Measurements from ENCODE around the gene SPART. TPM values are rescaled to one million over a fixed set of nuclear protein-coding genes. Genes with fewer than 3 reads are reported as not detected.

SPART gene
- total and polyA plus RNA-seq, 9 of the 15 experiments (the other 6 are each of a cell fraction or from before 2014, with no cell fraction given): 18.7 to 79.0 (median 41.0) TPM

DNA sequence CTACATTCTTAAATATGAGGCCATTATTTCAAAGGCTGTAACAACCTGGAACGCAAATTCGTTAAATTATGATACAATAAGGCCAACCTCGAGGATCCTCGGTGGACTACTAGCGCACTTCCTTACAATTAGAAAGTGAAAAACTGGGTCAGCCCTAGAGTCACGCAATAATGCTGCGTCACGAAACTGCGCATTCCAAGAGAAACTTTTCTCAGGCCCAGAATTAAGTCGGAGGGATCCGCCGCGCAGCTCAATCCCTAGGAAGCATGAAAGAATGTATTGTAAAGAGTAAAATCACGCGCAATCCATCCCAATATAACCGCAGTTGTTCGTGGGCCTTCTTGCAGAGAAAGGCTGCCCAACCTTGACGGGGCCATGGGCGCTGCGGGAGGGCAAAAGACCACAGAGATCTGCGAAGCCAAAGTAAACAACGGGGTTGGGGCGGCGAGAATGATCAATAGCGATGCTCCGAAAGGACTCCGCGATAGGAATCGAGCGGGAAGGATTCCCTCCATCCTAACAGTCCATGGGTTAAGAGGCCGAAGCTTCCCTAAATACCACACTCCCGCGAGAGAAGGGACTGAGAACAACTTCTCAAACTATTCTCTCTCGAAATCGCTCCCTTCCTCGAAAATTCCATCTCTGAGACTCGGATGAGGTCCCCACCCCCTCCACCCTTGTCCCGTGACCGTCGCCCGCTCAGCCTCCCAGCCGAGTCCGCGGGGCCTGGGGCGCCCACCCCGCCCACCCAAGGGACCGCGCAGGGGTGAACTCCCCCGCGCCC is 564 bp downstream of the SPART start (continued):
- TF ChIP-seq ZNF318 (IDR thresholded peaks at IDR 0.05; ENCODE audit: borderline replicate concordance in 1 of 2, low read depth in 1 of 2): no peak
- TF ChIP-seq SMAD1 (IDR thresholded peaks at IDR 0.05; ENCODE audit: low read depth, low read length, partially characterized antibody): peak; percentile 49
- TF ChIP-seq ERF (CRISPR knock-in tag; IDR thresholded peaks at IDR 0.05): no peak
- TF ChIP-seq POLR2H (tag; IDR thresholded peaks at IDR 0.05; ENCODE audit: low read depth): peak; percentile 55
- TF ChIP-seq, protein P1, sequence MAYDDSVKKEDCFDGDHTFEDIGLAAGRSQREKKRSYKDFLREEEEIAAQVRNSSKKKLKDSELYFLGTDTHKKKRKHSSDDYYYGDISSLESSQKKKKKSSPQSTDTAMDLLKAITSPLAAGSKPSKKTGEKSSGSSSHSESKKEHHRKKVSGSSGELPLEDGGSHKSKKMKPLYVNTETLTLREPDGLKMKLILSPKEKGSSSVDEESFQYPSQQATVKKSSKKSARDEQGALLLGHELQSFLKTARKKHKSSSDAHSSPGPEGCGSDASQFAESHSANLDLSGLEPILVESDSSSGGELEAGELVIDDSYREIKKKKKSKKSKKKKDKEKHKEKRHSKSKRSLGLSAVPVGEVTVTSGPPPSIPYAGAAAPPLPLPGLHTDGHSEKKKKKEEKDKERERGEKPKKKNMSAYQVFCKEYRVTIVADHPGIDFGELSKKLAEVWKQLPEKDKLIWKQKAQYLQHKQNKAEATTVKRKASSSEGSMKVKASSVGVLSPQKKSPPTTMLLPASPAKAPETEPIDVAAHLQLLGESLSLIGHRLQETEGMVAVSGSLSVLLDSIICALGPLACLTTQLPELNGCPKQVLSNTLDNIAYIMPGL (CRISPR knock-in tag; IDR thresholded peaks at IDR 0.05): 0 out of 2 replicates have a peak, but pooled peaks have one; percentile 31
- no peak for TF ChIP-seq IRF9 (tag; IDR thresholded peaks at IDR 0.05)
- TF ChIP-seq ZNF184 (CRISPR knock-in tag; IDR thresholded peaks at IDR 0.05): no peak
- no peak for TF ChIP-seq ASH1L (IDR thresholded peaks at IDR 0.05; ENCODE audit: borderline replicate concordance, low read depth, partially characterized antibody)
- TF ChIP-seq NR2C1 (IDR thresholded peaks at IDR 0.05): no peak
- no peak for TF ChIP-seq NR2C1 (tag; IDR thresholded peaks at IDR 0.05)
- TF ChIP-seq PTTG1 (tag; IDR thresholded peaks at IDR 0.05; ENCODE audit: low read depth): no peak
- no peak for TF ChIP-seq MTA2 (IDR thresholded peaks at IDR 0.05; ENCODE audit: low read depth)
- no peak for TF ChIP-seq DNMT1 (IDR thresholded peaks at IDR 0.05)
- TF ChIP-seq ZBTB8A (IDR thresholded peaks at IDR 0.05; ENCODE audit: partially characterized antibody): no peak
- TF ChIP-seq NFYB (IDR thresholded peaks at IDR 0.05; ENCODE audit: extremely low read depth, insufficient read length): no peak
- no peak for TF ChIP-seq MTF1 (CRISPR knock-in tag; IDR thresholded peaks at IDR 0.05; ENCODE audit: borderline replicate concordance)
- peak; percentile 67; the same call in 1 of the 2 replicates for TF ChIP-seq ZBTB7A (IDR thresholded peaks at IDR 0.05; ENCODE audit: borderline replicate concordance, control insufficient read depth, low read depth, low read length)

All from K562 (cell line).